ENCODE data around the gene ASS1. TPM values are rescaled to one million over a fixed set of nuclear protein-coding genes. Genes with fewer than 3 reads are reported as not detected.

The ASS1 gene
- total RNA-seq, 1 donor from 2014 or later, result 84.8 TPM

- intact Hi-C loops (cut with DNase I), result no loop called here
- DNase-seq (ENCODE audit: missing footprints), result peak; percentile 67
- no peak for ATAC-seq
Observed at GRCh38 chr9:130447193-130447816, 2.5 kb downstream of the ASS1 start.

GRCh38 chr9:130448035-130448624 lies 3.4 kb downstream of the ASS1 start:
- intact Hi-C loops (cut with DNase I), result no loop called here
- ATAC-seq (no peak), DNase-seq (ENCODE audit: missing footprints) (peak; percentile 32)

GRCh38 chr9:130448771-130449603 lies 4.2 kb downstream of the ASS1 start:
- ATAC-seq, result no peak
- intact Hi-C loops (cut with DNase I), result no loop called here
- peak; percentile 25 for DNase-seq (ENCODE audit: missing footprints)

GRCh38 chr9:130450344-130451003 lies 5.7 kb downstream of the ASS1 start:
- ATAC-seq (no peak), DNase-seq (ENCODE audit: missing footprints) (peak; percentile 44)
- intact Hi-C loops (cut with DNase I), result loop anchor here (5.0 kb wide), 2 partner anchors 127 to 182 kb away; partner anchors contain the start of gene FUBP3

- ATAC-seq (no peak), DNase-seq (ENCODE audit: missing footprints) (peak; percentile 59)
- intact Hi-C loops (cut with DNase I), result loop anchor here (5.0 kb wide), 2 partner anchors 126 to 181 kb away; partner anchors contain the start of gene FUBP3
Observed at GRCh38 chr9:130451004-130451390, 6.2 kb downstream of the ASS1 start.

- peak; percentile 87 for DNase-seq (ENCODE audit: missing footprints)
- intact Hi-C loops (cut with DNase I), result loop anchor here (5.0 kb wide), 2 partner anchors 126 to 181 kb away; partner anchors contain the start of gene FUBP3
- peak; percentile 75 for ATAC-seq
Observed at GRCh38 chr9:130451509-130452388, 7.0 kb downstream of the ASS1 start.

- intact Hi-C loops (cut with DNase I), result loop anchor here (5.0 kb wide), 2 partner anchors 124 to 179 kb away; partner anchors contain the start of gene FUBP3
- ATAC-seq (no peak), DNase-seq (ENCODE audit: missing footprints) (no peak)
Observed at GRCh38 chr9:130452835-130453234, 8.1 kb downstream of the ASS1 start.

GRCh38 chr9:130453487-130453886 lies 8.7 kb downstream of the ASS1 start:
- intact Hi-C loops (cut with DNase I), result loop anchor here (5.0 kb wide), 2 partner anchors 124 to 179 kb away; partner anchors contain the start of gene FUBP3
- peak; percentile 15 for ATAC-seq
- DNase-seq (ENCODE audit: missing footprints), result peak; percentile 81

- intact Hi-C loops (cut with DNase I), result loop anchor here (5.0 kb wide), 2 partner anchors 123 to 178 kb away; partner anchors contain the start of gene FUBP3
- peak; percentile 57 for DNase-seq (ENCODE audit: missing footprints)
- ATAC-seq, result no peak
Observed at GRCh38 chr9:130454096-130454811, 9.5 kb downstream of the ASS1 start.

- DNase-seq (ENCODE audit: missing footprints) (no peak), ATAC-seq (no peak)
- intact Hi-C loops (cut with DNase I), result loop anchor here (5.0 kb wide), 2 partner anchors 122 to 177 kb away; partner anchors contain the start of gene FUBP3
Observed at GRCh38 chr9:130454812-130455325, 10.1 kb downstream of the ASS1 start.

GRCh38 chr9:130458027-130458803 lies 13.5 kb downstream of the ASS1 start:
- intact Hi-C loops (cut with DNase I), result no loop called here
- DNase-seq (ENCODE audit: missing footprints) (peak; percentile 53), ATAC-seq (no peak)

GRCh38 chr9:130458804-130459067 lies 14.0 kb downstream of the ASS1 start:
- intact Hi-C loops (cut with DNase I), result no loop called here
- ATAC-seq (no peak), DNase-seq (ENCODE audit: missing footprints) (no peak)

GRCh38 chr9:130459151-130459550 lies 14.4 kb downstream of the ASS1 start:
- intact Hi-C loops (cut with DNase I), result no loop called here
- ATAC-seq (no peak), DNase-seq (ENCODE audit: missing footprints) (no peak)

GRCh38 chr9:130459941-130460669 lies 15.3 kb downstream of the ASS1 start:
- intact Hi-C loops (cut with DNase I), result no loop called here
- DNase-seq (ENCODE audit: missing footprints), result peak; percentile 62
- no peak for ATAC-seq

- peak; percentile 76 for DNase-seq (ENCODE audit: missing footprints)
- ATAC-seq, result peak; percentile 60
- intact Hi-C loops (cut with DNase I), result loop anchor here (1.0 kb wide), 1 partner anchor 221 kb away; no protein-coding TSS in a partner anchor
Observed at GRCh38 chr9:130461218-130461630, 16.5 kb downstream of the ASS1 start.

GRCh38 chr9:130461731-130462130 lies 17.0 kb downstream of the ASS1 start:
- intact Hi-C loops (cut with DNase I), result loop anchor here (1.0 kb wide), 1 partner anchor 221 kb away; no protein-coding TSS in a partner anchor
- ATAC-seq (no peak), DNase-seq (ENCODE audit: missing footprints) (peak; percentile 64)
